MG63 (cell line): ENCODE measurements around the gene ZNF644. TPM values are rescaled to one million over a fixed set of nuclear protein-coding genes. Genes with fewer than 3 reads are reported as not detected.
"Not testable (repeated sequence)": the region's sequence is repeated elsewhere in the genome, so short reads cannot be mapped to it uniquely, and the experiment has no call there.

ENCODE experiments used
- DNase-seq: peaks from one replicate; pipeline ENCODE4 v3.0.0-alpha.2; 2020
- H3K27me3 ChIP-seq: fragments of 250-450 bp; sonication (Bioruptor Pico); 2 replicates; pipeline ENCODE4 v1.5.1; 2020; ENCODE audit warnings: mild to moderate bottlenecking, moderate library complexity
- H3K36me3 ChIP-seq: fragments of 250-450 bp; sonication (Bioruptor Pico); 2 replicates; pipeline ENCODE4 v1.5.1; 2020; ENCODE audit warnings: mild to moderate bottlenecking, moderate library complexity
- H3K4me3 ChIP-seq: fragments of 250-450 bp; sonication (Bioruptor Pico); 2 replicates; pipeline ENCODE4 v1.5.1; 2020; ENCODE audit warnings: mild to moderate bottlenecking, moderate library complexity
- H3K9me3 ChIP-seq: fragments of 250-450 bp; sonication (Bioruptor Pico); 2 replicates; pipeline ENCODE4 v1.5.1; 2020; ENCODE audit warnings: mild to moderate bottlenecking, moderate library complexity
- total RNA-seq: library from RNA; depleted of rRNA; stranded (reverse); fragments of >200 nt; shearing (Covaris generic); gene quantifications from 2 replicates; pipeline ENCODE4 v1.2.3, GENCODE V29; 2014; ENCODE audit warnings: low replicate concordance; rRNA removed

ZNF644 gene
- 10.8 and 15.5 TPM in 2 replicates for total RNA-seq

GRCh38 chr1:91021686-91022517 lies at the start of gene ZNF644:
Gene ZNF644 (minus strand): TSS chr1:91022035. CDS start chr1:90982353, 39,682 bp downstream.
- peak; percentile 95 for DNase-seq
- Histone ChIP-seq H3K4me3 (peak within 1 kb of the TSS; percentile 93), H3K9me3 (no peaks in the 10 kb centered on the region), H3K36me3 (peaks cover 35% of the 10 kb centered on the region), H3K27me3 (no peaks in the 10 kb centered on the region)

- Histone ChIP-seq H3K36me3 (no peaks in the 10 kb centered on the region), H3K9me3 (no peaks in the 10 kb centered on the region), H3K27me3 (no peaks in the 10 kb centered on the region), H3K4me3 (no peak overlapping the region)
- DNase-seq: no peak
Observed at GRCh38 chr1:91070298-91070697, 48.5 kb upstream of the ZNF644 start.

- Histone ChIP-seq H3K9me3 (no peaks in the 10 kb centered on the region), H3K36me3 (no peaks in the 10 kb centered on the region)
- no peak for DNase-seq
Observed at GRCh38 chr1:91066538-91066937, 44.7 kb upstream of the ZNF644 start.

GRCh38 chr1:91065337-91065736 lies 43.5 kb upstream of the ZNF644 start:
- no peak for DNase-seq
- H3K4me3 ChIP-seq: no peak overlapping the region
- no peaks in the 10 kb centered on the region for H3K9me3 ChIP-seq
- no peaks in the 10 kb centered on the region for H3K36me3 ChIP-seq
- no peaks in the 10 kb centered on the region for H3K27me3 ChIP-seq

More at GRCh38 chr1:91066538-91066937, 44.7 kb upstream of the ZNF644 start:
- Histone ChIP-seq H3K4me3 (no peak overlapping the region), H3K27me3 (no peaks in the 10 kb centered on the region)

- not testable (repeated sequence) for H3K4me3 ChIP-seq, DNase-seq, H3K9me3 ChIP-seq, H3K36me3 ChIP-seq, H3K27me3 ChIP-seq
Observed at GRCh38 chr1:91063403-91063802, 41.6 kb upstream of the ZNF644 start.

- no peaks in the 10 kb centered on the region for H3K9me3 ChIP-seq
- no peaks in the 10 kb centered on the region for H3K36me3 ChIP-seq
- H3K4me3 ChIP-seq: no peak overlapping the region
- peaks cover 4% of the 10 kb centered on the region; the same call in 1 of the 2 replicates for H3K27me3 ChIP-seq
- DNase-seq: no peak
Observed at GRCh38 chr1:91059157-91059556, 37.3 kb upstream of the ZNF644 start.

GRCh38 chr1:91057784-91058183 lies 35.9 kb upstream of the ZNF644 start:
- Histone ChIP-seq H3K27me3 (peaks cover 4% of the 10 kb centered on the region; the same call in 1 of the 2 replicates), H3K4me3 (no peak overlapping the region), H3K9me3 (no peaks in the 10 kb centered on the region), H3K36me3 (no peaks in the 10 kb centered on the region)
- no peak for DNase-seq

GRCh38 chr1:91054780-91055481 lies 33.1 kb upstream of the ZNF644 start:
- DNase-seq: no peak
- Histone ChIP-seq H3K9me3 (no peaks in the 10 kb centered on the region), H3K36me3 (no peaks in the 10 kb centered on the region), H3K27me3 (peaks cover 4% of the 10 kb centered on the region; the same call in 1 of the 2 replicates), H3K4me3 (no peak overlapping the region)

- Histone ChIP-seq H3K36me3 (no peaks in the 10 kb centered on the region), H3K4me3 (no peak overlapping the region), H3K27me3 (peaks cover 3% of the 10 kb centered on the region; the same call in 1 of the 2 replicates), H3K9me3 (no peaks in the 10 kb centered on the region)
- no peak for DNase-seq
Observed at GRCh38 chr1:91053630-91054029, 31.8 kb upstream of the ZNF644 start.

- H3K9me3 ChIP-seq, H3K36me3 ChIP-seq, H3K4me3 ChIP-seq, DNase-seq, H3K27me3 ChIP-seq: not testable (repeated sequence)
Observed at GRCh38 chr1:91049551-91049950, 27.7 kb upstream of the ZNF644 start.

GRCh38 chr1:91046766-91047165 lies 24.9 kb upstream of the ZNF644 start:
- no peaks in the 10 kb centered on the region for H3K27me3 ChIP-seq
- H3K4me3 ChIP-seq: no peak overlapping the region
- no peak for DNase-seq
- H3K36me3 ChIP-seq: no peaks in the 10 kb centered on the region
- H3K9me3 ChIP-seq: no peaks in the 10 kb centered on the region

- no peaks in the 10 kb centered on the region for H3K27me3 ChIP-seq
- DNase-seq: no peak
- no peaks in the 10 kb centered on the region for H3K9me3 ChIP-seq
- H3K4me3 ChIP-seq: no peak overlapping the region
- H3K36me3 ChIP-seq: no peaks in the 10 kb centered on the region
Observed at GRCh38 chr1:91045284-91045683, 23.4 kb upstream of the ZNF644 start.

- H3K4me3 ChIP-seq, H3K27me3 ChIP-seq, H3K9me3 ChIP-seq, H3K36me3 ChIP-seq, DNase-seq: not testable (repeated sequence)
Observed at GRCh38 chr1:91044776-91045175, 22.9 kb upstream of the ZNF644 start.

- DNase-seq, H3K9me3 ChIP-seq, H3K4me3 ChIP-seq, H3K27me3 ChIP-seq, H3K36me3 ChIP-seq: not testable (repeated sequence)
Observed at GRCh38 chr1:91042372-91042771, 20.5 kb upstream of the ZNF644 start.

- no peak for DNase-seq
- no peaks in the 10 kb centered on the region for H3K9me3 ChIP-seq
Observed at GRCh38 chr1:91038582-91038981, 16.7 kb upstream of the ZNF644 start.

GRCh38 chr1:91036894-91037829 lies 15.3 kb upstream of the ZNF644 start:
- Histone ChIP-seq H3K4me3 (no peak overlapping the region), H3K27me3 (no peaks in the 10 kb centered on the region), H3K36me3 (no peaks in the 10 kb centered on the region), H3K9me3 (no peaks in the 10 kb centered on the region)
- no peak for DNase-seq

More at GRCh38 chr1:91038582-91038981, 16.7 kb upstream of the ZNF644 start:
- no peak overlapping the region for H3K4me3 ChIP-seq
- H3K36me3 ChIP-seq: no peaks in the 10 kb centered on the region
- H3K27me3 ChIP-seq: no peaks in the 10 kb centered on the region
